Kasumi-1 (cell line): Measurements from ENCODE around the gene RBM6.

Experiments
- DNase-seq, 2 experiments: peaks; one replicate each; lab custom pipeline; 2025; lab: John Stamatoyannopoulos, UW

The RBM6 gene

GRCh38 chr3:50089609-50089945 lies 149.6 kb downstream of the RBM6 start:
- DNase-seq, result no peak

- no peak for DNase-seq
Observed at GRCh38 chr3:50090984-50091383, 151.0 kb downstream of the RBM6 start.

- DNase-seq, result no peak
Observed at GRCh38 chr3:50095352-50095998, 155.5 kb downstream of the RBM6 start.

GRCh38 chr3:50100386-50100785 lies 160.4 kb downstream of the RBM6 start:
- DNase-seq, result no peak

GRCh38 chr3:50100956-50101845 lies 161.3 kb downstream of the RBM6 start:
- no peak for DNase-seq

- no peak for DNase-seq
Observed at GRCh38 chr3:50102558-50102957, 162.6 kb downstream of the RBM6 start.

- no peak for DNase-seq
Observed at GRCh38 chr3:50111757-50112156, 171.8 kb downstream of the RBM6 start.

- no peak for DNase-seq
Observed at GRCh38 chr3:50112462-50112861, 172.5 kb downstream of the RBM6 start.

- no peak for DNase-seq
Observed at GRCh38 chr3:50117120-50117519, 177.2 kb downstream of the RBM6 start.

- no peak for DNase-seq
Observed at GRCh38 chr3:50118237-50118636, 178.3 kb downstream of the RBM6 start.

GRCh38 chr3:50119786-50120185 lies 179.8 kb downstream of the RBM6 start:
- DNase-seq, result no peak

- no peak for DNase-seq
Observed at GRCh38 chr3:50120364-50121071, 180.6 kb downstream of the RBM6 start.

GRCh38 chr3:50121072-50122032 lies 181.4 kb downstream of the RBM6 start:
- peak; percentile 71 to 72 for DNase-seq

- no peak for DNase-seq
Observed at GRCh38 chr3:50122071-50122470, 182.1 kb downstream of the RBM6 start.

GRCh38 chr3:50122661-50123391 lies 182.9 kb downstream of the RBM6 start:
- DNase-seq, result no peak

GRCh38 chr3:50123394-50124051 lies 183.6 kb downstream of the RBM6 start:
- no peak for DNase-seq

GRCh38 chr3:50124052-50124799 lies 184.3 kb downstream of the RBM6 start:
- DNase-seq, result no peak

GRCh38 chr3:50124800-50125178 lies 184.8 kb downstream of the RBM6 start:
- DNase-seq, result no peak

- no peak for DNase-seq
Observed at GRCh38 chr3:50125541-50126286, 185.8 kb downstream of the RBM6 start.
